Measurements from ENCODE around the gene ZNRF2.

GRCh38 chr7:30245913-30246312 is 38.5 kb upstream of the ZNRF2 start:
- TF ChIP-seq, protein P1, sequence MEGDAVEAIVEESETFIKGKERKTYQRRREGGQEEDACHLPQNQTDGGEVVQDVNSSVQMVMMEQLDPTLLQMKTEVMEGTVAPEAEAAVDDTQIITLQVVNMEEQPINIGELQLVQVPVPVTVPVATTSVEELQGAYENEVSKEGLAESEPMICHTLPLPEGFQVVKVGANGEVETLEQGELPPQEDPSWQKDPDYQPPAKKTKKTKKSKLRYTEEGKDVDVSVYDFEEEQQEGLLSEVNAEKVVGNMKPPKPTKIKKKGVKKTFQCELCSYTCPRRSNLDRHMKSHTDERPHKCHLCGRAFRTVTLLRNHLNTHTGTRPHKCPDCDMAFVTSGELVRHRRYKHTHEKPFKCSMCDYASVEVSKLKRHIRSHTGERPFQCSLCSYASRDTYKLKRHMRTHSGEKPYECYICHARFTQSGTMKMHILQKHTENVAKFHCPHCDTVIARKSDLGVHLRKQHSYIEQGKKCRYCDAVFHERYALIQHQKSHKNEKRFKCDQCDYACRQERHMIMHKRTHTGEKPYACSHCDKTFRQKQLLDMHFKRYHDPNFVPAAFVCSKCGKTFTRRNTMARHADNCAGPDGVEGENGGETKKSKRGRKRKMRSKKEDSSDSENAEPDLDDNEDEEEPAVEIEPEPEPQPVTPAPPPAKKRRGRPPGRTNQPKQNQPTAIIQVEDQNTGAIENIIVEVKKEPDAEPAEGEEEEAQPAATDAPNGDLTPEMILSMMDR (IDR thresholded peaks at IDR 0.05): no peak
- TF ChIP-seq EP300 (IDR thresholded peaks at IDR 0.05) (no peak), POLR2A (IDR thresholded peaks at IDR 0.05) (no peak)
